Right ventricle myocardium superior (tissue), 1 donor: ENCODE measurements around the gene MYMX. TPM values are rescaled to one million over a fixed set of nuclear protein-coding genes. Genes with fewer than 3 reads are reported as not detected.
"Not testable (repeated sequence)": the region's sequence is repeated elsewhere in the genome, so short reads cannot be mapped to it uniquely, and the experiment has no call there.

Experiments
- ATAC-seq: fragments of 200-7000 bp; cut with Tn5 transposase; one replicate; pipeline ENCODE4 v1.9.1; 2020; ENCODE audit warnings: mild to moderate bottlenecking; ENCODE audit not compliant: poor library complexity
- DNase-seq: peaks from one replicate; pipeline ENCODE4 v3.0.0-alpha.2; 2020
- intact Hi-C: fragments of 100-400 bp; cut with DNase I; formaldehyde crosslinking; loops from one replicate; pipeline ENCODE4 v1.11.2; 2022
- long read RNA-seq: library from polyadenylated mRNA; unstranded; transcript quantifications from one replicate; pipeline ENCODE4 v2.0.0, GENCODE V29; 2021
- total RNA-seq: library from RNA; stranded (reverse); fragmentation: NEBNext Ultra II Directional; extraction: Animal tissue kit (Norgen Biotek cat#: 25700); gene quantifications from one replicate; pipeline ENCODE4 v1.2.1, GENCODE V29; 2021
- donor health status: DM: no; HTN: yes; CAD: no; lungs with severe emphysema.

MYMX gene
- 0.56 TPM for total RNA-seq
- long read RNA-seq: 0 reads

- ATAC-seq: no peak
- peak; percentile 72 for DNase-seq
- intact Hi-C loops: no loop called here
These were observed at the start of gene MYMX for GRCh38 chr6:44216677-44217331. Gene MYMX, plus strand, starts transcription at chr6:44216926. Its CDS starts 546 bp downstream, at chr6:44217472.

DNA sequence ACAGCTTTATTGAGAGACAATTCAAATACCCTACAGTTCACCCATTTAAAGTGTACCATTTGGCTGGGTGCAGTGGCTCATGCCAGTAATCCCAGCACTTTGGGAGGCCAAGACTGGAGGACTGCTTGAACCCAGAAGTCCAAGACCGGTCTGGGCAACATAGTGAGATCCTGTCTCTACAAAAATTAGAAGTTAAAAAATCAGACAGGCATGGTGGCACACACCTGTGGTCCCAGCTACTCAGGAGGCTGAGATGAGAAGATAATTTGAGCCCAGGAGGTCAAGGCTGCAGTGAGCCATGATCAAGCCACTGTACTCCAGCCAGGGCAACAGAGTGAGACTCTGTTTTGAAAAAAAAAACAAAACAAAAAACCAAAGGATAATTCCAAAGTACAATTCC is 49.2 kb upstream of the MYMX start:
- ATAC-seq (no peak), DNase-seq (no peak)
- intact Hi-C loops: no loop called here

DNA sequence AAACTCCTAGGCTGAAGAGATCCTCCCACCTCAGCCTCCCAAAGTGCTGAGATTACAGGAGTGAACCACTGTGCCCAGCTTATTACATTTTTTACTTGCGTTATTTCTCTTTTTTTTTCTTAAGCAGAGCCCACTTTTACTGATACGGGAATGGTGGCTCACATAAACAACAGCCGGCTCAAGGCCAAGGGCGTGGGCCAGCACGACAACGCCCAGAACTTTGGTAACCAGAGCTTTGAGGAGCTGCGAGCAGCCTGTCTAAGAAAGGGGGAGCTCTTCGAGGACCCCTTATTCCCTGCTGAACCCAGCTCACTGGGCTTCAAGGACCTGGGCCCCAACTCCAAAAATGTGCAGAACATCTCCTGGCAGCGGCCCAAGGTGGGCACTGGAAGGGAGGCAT is 47.6 kb upstream of the MYMX start:
- DNase-seq: peak; percentile 59
- intact Hi-C loops: no loop called here
- no peak for ATAC-seq

- no peak for DNase-seq
- intact Hi-C loops: loop anchor here (5.0 kb wide), 1 partner anchor 67 kb away; no protein-coding TSS in a partner anchor
- no peak for ATAC-seq
These were observed 46.7 kb upstream of the MYMX start for GRCh38 chr6:44169886-44170570.

DNA sequence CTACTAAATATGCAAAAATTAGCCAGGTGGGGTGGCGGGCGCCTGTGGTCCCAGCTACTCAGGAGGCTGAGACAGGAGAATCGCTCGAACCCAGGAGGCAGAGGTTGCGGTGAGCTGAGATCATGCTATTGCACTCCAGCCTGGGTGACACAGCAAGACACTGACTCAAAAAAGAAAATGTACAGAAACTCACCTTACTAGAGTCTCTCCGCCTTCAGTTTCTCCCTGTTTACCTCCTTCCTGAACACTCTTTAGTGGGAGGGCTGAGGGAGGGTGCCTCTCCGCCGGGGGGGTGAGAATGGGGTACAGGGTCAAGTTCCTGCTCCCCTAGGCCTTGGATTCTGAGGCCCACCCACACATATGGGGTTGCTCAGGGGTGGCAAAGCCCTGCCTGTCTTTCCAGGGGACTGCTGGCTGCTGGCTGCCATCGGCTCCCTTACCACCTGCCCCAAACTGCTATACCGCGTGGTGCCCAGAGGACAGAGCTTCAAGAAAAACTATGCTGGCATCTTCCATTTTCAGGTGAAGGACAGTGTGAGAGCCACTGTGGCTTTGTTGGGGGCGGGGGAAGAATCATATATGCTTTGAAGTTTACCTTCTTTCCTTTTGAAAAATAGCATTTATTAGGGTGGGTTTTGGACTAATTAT is 44.7 kb upstream of the MYMX start:
- intact Hi-C loops: loop anchor here (5.0 kb wide), 1 partner anchor 65 kb away; no protein-coding TSS in a partner anchor
- DNase-seq (no peak), ATAC-seq (no peak)

DNA sequence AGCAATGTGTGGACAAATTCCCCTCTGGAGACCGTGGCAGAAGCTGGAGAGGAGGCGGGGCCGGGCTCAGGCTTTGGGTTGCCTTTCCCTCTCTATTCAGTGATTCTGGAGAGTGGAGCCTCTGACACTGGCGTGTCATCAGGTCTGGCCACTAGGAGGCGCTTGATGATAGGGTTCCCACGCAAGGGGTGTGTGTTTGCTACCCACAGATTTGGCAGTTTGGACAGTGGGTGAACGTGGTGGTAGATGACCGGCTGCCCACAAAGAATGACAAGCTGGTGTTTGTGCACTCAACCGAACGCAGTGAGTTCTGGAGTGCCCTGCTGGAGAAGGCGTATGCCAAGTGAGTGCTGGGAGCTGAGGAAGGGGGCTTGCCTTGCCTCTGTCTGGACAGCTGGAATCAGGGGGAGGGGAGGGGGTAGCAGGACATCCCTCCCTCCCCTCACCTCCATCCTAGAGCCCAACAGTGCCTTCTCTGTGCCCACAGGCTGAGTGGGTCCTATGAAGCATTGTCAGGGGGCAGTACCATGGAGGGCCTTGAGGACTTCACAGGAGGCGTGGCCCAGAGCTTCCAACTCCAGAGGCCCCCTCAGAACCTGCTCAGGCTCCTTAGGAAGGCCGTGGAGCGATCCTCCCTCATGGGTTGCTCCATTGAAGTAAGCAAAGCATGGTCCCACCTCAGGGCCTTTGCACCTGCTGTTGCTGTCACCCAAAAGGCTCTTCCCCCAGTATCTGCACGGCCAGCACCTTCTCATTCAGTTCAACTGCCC is 43.8 kb upstream of the MYMX start:
- peak; percentile 96 for ATAC-seq
- DNase-seq: peak; percentile 92
- intact Hi-C loops: loop anchor here (5.0 kb wide), 1 partner anchor 64 kb away; no protein-coding TSS in a partner anchor

DNA sequence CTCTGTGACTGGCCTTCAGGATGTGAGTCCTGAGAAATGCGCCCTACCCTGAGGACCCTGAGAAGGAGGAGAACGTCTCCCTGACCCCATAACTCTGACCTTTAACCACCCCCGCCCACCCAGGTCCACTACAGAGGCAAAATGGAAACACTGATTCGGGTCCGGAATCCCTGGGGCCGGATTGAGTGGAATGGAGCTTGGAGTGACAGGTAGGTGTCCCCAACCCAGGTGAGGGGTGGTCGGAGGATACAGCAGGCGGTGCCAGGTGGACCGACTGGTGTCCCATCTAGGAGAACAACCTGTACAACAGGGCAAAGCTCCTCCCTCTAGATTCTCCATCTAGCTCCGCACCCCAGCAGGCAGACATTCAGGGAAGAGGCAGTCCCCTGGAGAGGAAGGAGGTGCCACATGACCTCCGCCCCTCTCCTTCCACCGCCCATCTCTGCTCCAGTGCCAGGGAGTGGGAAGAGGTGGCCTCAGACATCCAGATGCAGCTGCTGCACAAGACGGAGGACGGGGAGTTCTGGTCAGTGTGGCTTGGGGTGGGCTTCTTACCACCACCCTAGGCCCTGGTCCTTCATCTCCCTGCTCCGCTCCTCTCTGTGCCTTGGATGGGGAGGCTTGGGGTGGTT is 40.5 kb upstream of the MYMX start:
- intact Hi-C loops: no loop called here
- DNase-seq: no peak
- ATAC-seq: no peak

GRCh38 chr6:44176762-44177509 is 39.8 kb upstream of the MYMX start:
- intact Hi-C loops: no loop called here
- no peak for DNase-seq

DNA sequence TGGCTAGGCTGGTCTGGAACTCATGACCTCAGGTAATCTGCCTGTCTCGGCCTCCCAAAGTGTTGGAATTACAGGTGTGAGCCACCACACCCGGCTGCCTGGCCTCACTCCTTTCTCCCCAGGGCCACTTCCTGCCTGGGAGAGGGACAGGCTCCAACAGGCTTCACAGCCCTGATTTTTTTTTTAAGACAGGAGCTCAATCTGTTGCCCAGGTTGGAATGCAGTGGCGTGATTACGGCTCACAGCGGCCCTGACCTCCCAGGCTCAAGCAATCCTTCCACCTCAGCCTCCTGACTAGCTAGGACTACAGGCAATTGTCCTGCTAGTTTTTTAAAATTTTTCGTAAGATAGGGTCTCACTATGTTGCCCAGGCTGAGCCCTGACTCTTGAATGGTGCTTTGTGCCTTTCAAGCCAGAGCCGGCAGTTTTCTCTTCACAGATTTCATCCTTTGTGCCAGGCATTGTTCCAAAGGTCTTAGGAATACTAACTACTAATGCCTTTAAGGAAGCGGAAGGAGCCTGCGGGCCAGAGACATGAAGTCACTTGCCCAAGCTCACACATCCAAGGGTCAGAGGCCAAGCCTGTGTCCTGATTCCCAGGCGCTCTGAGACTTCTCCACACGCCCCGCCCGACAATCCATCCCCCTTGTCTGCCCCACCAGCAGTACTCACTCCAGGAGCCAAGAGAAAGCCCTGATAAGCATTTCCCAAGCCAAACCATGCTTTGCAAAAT is 38.9 kb upstream of the MYMX start:
- peak; percentile 87 for ATAC-seq
- intact Hi-C loops: no loop called here
- DNase-seq: peak; percentile 90

More at GRCh38 chr6:44176762-44177509, 39.8 kb upstream of the MYMX start:
- no peak for ATAC-seq

DNA sequence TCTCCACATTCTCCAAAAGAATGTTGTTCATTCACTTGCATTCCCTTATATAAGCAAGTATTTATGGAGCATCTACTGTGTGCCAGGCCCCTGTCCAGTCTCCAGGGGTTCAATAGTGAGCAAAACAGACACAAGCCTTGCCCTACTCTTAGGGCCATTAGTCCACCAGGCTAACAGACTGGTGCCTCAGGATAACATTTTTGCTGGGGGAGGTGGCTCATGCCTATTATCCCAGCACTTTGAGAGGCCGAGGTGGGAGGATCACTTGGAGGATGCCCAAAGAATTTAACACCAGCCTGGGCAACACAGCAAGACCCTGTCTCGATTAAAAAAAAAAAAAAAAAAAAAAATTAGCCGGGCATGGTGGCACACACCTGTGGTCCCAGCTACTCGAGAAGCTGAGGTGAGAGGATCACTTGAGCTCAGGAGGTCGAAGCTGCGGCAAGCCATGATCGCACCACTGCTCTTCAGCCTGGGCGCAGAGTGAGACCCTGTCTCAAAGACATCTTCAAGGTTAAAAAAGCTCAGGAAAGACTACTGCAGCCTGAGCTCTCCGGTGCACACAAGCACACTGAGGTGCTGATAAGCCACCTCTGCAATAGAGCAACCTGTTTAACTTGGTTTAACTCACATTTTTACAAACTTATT is 38.2 kb upstream of the MYMX start:
- DNase-seq (no peak), ATAC-seq (no peak)
- intact Hi-C loops: no loop called here

DNA sequence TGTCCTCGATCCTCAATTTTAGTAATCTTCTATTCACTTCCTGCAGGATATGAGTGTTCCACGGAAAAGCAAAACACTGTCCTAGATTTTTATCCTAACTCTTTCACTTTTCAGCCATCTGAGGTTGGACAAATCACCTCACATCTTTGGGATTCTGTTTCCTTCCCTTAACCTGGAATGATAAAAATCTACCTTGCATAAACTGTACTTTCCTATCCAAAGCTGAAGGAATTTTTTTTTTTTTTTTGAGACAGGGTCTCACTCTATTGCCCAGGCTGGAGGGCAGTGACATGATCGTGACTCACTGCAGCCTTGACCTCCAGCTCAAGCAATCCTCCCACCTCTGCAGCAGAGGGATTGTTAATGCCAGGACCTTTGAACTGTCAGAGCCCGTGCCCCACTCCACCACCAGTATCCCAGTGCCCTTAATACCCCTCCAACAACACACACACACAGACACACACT is 37.6 kb upstream of the MYMX start:
- no peak for ATAC-seq
- intact Hi-C loops: no loop called here

GRCh38 chr6:44179648-44180047 is 37.1 kb upstream of the MYMX start:
- DNase-seq (no peak), ATAC-seq (no peak)
- intact Hi-C loops: no loop called here

More for the DNA sequence above, 37.6 kb upstream of the MYMX start:
- no peak for DNase-seq

- intact Hi-C loops: no loop called here
- DNase-seq: no peak
- no peak for ATAC-seq
These were observed 36.3 kb upstream of the MYMX start for GRCh38 chr6:44180406-44180805.

GRCh38 chr6:44180886-44181285 is 35.8 kb upstream of the MYMX start:
- ATAC-seq (no peak), DNase-seq (no peak)
- intact Hi-C loops: no loop called here

- DNase-seq, ATAC-seq, intact Hi-C loops: not testable (repeated sequence)
These were observed 34.9 kb upstream of the MYMX start for GRCh38 chr6:44181784-44182183.

DNA sequence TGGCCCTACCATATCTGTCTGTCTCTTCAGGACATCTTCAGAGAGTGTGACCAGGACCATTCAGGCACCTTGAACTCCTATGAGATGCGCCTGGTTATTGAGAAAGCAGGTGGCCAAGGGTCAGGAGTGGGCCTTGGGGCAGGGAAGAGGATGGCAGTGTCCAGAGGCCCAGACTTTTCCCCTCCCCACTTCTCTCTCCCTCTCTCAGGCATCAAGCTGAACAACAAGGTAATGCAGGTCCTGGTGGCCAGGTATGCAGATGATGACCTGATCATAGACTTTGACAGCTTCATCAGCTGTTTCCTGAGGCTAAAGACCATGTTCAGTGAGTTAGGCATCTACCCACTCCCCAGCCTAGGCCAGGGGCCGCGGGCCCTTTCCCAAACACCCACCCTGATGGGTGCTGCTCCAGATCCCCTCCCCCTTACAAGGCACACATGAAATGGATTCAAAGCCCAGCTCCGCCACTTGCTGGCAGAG is 33.8 kb upstream of the MYMX start:
- DNase-seq (no peak), ATAC-seq (no peak)
- intact Hi-C loops: no loop called here

DNA sequence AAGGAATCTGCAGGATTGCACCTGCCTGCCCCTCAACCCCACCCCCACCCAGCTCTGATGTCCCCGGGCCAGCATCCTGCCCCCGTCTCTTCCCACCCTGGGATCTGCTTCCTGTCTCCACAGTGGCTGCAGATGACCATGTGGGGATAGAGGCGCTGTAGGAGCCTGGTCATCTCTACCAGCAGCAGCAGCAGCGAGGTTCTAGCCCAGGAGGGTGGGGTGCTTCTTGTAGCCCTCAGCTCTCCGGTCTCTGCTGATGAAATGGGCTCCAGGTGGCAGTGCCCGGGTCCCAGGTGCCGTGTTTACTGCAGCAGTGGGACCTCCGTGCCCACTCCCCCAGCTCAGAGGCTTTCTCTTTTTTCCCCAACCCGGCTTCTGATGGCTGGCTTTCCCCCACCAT is 32.9 kb upstream of the MYMX start:
- no peak for ATAC-seq
- intact Hi-C loops: no loop called here

More for the DNA sequence above, 32.9 kb upstream of the MYMX start:
- DNase-seq: no peak
